C4-2B (cell line): ENCODE results near the gene FLT1.
A peak's percentile ranks its signal among the peaks of the same experiment; 100 is the strongest.

Experiments used
- H3K27ac ChIP-seq: fragments of 450-650 bp; 2 replicates; pipeline ENCODE4 v1.5.1; 2017
- CTCF ChIP-seq: fragments of 450-650 bp; conservative IDR thresholded peaks from 2 replicates; pipeline ENCODE4 v1.5.1; 2017; ENCODE audit warnings: mild to moderate bottlenecking
- ZFX ChIP-seq: fragments of 450-650 bp; IDR thresholded peaks from 2 replicates; pipeline ENCODE4 v1.6.1; 2017

Gene FLT1

GRCh38 chr13:28329395-28330158, 165.4 kb downstream of the FLT1 start:
- TF ChIP-seq ZFX (no peak), CTCF (no peak)
- no peak overlapping the region for H3K27ac ChIP-seq

DNA sequence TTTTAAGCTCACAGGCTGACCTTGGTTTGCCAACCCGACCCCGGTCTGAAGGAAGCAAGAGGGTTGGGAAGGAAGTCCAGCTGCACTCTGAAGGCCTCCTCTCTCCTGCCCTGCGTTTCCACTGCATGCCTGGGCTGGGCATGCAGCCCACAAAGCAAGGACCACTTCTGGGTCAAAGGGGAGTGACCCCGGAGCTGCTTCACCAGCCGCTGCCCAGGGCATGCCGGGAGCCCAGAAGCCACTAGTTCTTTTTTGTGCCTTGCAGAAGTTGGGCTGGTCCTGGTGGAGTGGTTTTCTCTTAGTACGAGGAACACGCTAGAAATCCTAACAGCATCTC, 166.7 kb downstream of the FLT1 start:
- H3K27ac ChIP-seq = no peak overlapping the region
- TF ChIP-seq ZFX = no peak
- TF ChIP-seq CTCF = no peak

GRCh38 chr13:28327373-28328270, 167.3 kb downstream of the FLT1 start:
- TF ChIP-seq ZFX = no peak
- no peak overlapping the region for H3K27ac ChIP-seq

GRCh38 chr13:28326056-28326455, 168.9 kb downstream of the FLT1 start:
- TF ChIP-seq ZFX = no peak
- no peak for TF ChIP-seq CTCF

DNA sequence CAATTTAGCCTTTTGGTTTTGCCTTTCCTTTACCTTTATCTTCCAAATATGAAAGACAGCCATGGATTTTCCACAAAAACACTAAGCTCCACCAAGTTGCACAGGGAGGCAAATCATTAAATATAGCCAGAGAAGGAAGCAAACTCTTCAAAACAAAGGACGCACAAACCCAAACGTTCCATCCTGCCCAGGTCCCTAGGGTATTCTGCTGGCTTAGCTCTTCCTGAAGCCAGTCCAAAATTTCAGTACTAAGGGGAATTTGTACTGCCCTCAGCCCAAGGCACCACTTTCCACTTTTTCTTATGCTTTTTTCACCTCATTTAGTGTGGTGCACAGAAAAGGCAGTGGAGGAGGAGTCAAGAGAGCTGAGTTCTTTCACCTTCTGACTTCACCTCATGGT, 169.9 kb downstream of the FLT1 start:
- no peak for TF ChIP-seq CTCF
- TF ChIP-seq ZFX = no peak
- no peak overlapping the region for H3K27ac ChIP-seq

More at GRCh38 chr13:28326056-28326455, 168.9 kb downstream of the FLT1 start:
- no peak overlapping the region for H3K27ac ChIP-seq

DNA sequence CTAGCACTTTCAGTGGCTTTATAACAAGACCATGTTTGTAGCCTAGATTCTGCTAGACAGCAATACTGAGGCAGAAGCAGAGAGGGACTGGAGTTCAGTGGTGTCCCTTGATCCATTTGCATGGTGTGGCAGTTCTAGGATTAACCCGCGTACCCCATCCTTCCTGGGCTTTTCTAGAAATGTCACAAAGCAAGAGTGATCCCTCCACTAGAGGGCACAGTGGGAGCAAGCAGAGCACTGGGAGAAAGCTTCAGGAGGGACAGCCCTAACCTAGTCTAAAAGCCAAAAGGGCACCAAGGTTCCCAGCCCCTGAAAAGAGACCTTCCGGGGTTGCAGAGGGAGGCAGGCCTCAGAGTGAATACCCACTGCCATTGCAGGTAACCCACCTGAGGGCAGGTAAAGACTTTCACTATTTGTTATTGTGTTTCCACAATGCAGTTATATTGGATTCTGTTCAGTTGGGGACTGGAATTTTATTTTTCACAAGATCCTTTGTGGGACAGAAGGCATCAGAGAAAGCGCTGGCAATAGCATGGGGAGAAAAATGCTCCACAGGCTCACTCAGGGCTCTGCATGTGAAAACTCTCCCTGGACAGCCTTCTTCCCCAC, 170.6 kb downstream of the FLT1 start:
- TF ChIP-seq ZFX (no peak), CTCF (peak; percentile 99)
- H3K27ac ChIP-seq = no peak overlapping the region

DNA sequence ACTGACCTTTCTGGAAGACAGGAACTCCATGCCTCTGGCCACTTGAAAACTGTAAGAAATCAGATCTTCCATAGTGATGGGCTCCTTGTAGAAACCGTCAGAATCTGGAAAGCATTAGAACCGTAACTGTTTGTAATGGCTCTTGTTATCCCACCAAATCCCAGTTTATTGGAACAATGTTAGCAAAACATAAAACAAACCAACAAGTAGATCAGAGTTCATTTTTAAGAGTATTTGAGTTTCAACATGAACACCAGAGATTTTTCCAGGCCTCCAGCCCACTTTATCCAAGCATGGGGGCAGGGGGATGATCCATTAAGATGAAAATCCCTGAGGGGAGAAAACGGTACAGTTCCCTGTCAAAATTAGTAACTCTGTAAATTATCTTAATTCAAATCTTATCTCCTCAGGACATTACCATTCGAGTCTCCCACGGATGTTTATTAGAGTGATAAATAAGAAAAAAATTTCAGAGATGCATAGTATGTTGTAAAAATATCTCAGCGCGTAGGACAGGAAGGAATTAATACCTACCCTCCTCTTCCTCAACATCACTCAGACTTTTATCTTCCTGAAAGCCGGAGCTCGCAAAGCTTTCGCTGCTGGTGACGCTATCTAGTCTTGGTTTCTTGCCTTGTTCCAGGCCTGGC, 172.5 kb downstream of the FLT1 start:
- TF ChIP-seq ZFX (no peak), CTCF (no peak)
- no peak overlapping the region for H3K27ac ChIP-seq
